Measurements from ENCODE around the gene FBLL1. TPM values are rescaled to one million over a fixed set of nuclear protein-coding genes. Genes with fewer than 3 reads are reported as not detected.

Gene FBLL1
- total and polyA plus RNA-seq, 9 of the 15 experiments (the other 6 are each of a cell fraction or from before 2014, with no cell fraction given): not detected

DNA sequence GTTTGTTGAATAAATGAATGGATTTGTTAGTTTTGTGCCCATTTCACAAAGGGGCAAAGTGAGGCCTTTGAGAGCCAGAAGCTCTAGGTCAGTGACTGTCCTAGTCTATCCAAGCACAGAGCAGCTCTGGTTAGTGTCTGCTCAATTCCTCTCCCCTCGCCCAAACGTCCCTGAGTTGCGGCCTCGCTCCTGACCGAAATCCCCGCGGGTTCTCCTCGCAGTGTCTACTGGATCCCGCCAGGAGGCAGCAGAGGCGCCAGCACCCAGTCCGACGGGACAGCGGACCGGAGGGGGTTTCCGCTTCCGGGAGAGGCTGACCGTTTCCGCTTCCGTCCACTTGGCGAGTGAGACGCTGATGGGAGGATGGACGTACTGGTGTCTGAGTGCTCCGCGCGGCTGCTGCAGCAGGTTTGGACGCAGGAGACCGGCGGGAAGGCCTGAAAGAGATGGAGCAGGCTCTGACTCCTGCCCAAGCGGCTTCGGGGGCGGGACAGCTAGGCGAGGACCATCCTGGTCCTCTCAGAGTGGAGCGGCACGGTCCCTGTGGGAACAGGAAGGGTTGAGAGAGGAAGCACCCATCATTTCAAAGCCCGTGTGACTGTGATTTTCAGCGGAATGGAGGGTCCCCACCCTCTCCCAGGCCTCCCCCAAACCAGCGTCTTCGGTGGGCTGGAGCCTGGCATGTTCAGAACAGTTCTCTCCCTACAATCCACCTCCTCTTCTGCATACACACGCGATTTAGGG is 42.8 kb upstream of the FBLL1 start, which contains the start of gene RARS1 (continued):
- TF ChIP-seq, protein P1, sequence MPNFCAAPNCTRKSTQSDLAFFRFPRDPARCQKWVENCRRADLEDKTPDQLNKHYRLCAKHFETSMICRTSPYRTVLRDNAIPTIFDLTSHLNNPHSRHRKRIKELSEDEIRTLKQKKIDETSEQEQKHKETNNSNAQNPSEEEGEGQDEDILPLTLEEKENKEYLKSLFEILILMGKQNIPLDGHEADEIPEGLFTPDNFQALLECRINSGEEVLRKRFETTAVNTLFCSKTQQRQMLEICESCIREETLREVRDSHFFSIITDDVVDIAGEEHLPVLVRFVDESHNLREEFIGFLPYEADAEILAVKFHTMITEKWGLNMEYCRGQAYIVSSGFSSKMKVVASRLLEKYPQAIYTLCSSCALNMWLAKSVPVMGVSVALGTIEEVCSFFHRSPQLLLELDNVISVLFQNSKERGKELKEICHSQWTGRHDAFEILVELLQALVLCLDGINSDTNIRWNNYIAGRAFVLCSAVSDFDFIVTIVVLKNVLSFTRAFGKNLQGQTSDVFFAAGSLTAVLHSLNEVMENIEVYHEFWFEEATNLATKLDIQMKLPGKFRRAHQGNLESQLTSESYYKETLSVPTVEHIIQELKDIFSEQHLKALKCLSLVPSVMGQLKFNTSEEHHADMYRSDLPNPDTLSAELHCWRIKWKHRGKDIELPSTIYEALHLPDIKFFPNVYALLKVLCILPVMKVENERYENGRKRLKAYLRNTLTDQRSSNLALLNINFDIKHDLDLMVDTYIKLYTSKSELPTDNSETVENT (CRISPR knock-in tag; IDR thresholded peaks at IDR 0.05): peak; percentile 72
- TF ChIP-seq STAG1 (CRISPR knock-in tag; IDR thresholded peaks at IDR 0.05; ENCODE audit: borderline replicate concordance) (no peak), FOSL1 (tag; conservative IDR thresholded peaks at IDR 0.05) (no peak), FOXJ3 (CRISPR knock-in tag; IDR thresholded peaks at IDR 0.05) (no peak), ATF1 (CRISPR knock-in tag; IDR thresholded peaks at IDR 0.05) (no peak), ATF1 (tag; IDR thresholded peaks at IDR 0.05) (peak; percentile 70), XRCC5 (IDR thresholded peaks at IDR 0.05; ENCODE audit: low read depth, low read length) (peak; percentile 96), RFX1 (IDR thresholded peaks at IDR 0.05) (no peak), GABPB1 (CRISPR knock-in tag; IDR thresholded peaks at IDR 0.05) (peak; percentile 99), ZKSCAN1 (IDR thresholded peaks at IDR 0.05; ENCODE audit: low read depth, low read length) (peak; percentile 31; the same call in 1 of the 2 replicates), FOXJ2 (tag; IDR thresholded peaks at IDR 0.05) (no peak), MTF1 (CRISPR knock-in tag; IDR thresholded peaks at IDR 0.05; ENCODE audit: borderline replicate concordance) (no peak), ELF4 (CRISPR knock-in tag; IDR thresholded peaks at IDR 0.05) (peak; percentile 24; the same call in 1 of the 2 replicates), ZNF57 (CRISPR knock-in tag; IDR thresholded peaks at IDR 0.05) (no peak), SP1 (CRISPR knock-in tag; IDR thresholded peaks at IDR 0.05) (peak; percentile 57; the same call in 1 of the 2 replicates), ZNF431 (CRISPR knock-in tag; IDR thresholded peaks at IDR 0.05) (no peak), THRAP3 (IDR thresholded peaks at IDR 0.05; ENCODE audit: borderline replicate concordance) (peak; percentile 83; the same call in 1 of the 2 replicates)
- TF ChIP-seq, protein P2, sequence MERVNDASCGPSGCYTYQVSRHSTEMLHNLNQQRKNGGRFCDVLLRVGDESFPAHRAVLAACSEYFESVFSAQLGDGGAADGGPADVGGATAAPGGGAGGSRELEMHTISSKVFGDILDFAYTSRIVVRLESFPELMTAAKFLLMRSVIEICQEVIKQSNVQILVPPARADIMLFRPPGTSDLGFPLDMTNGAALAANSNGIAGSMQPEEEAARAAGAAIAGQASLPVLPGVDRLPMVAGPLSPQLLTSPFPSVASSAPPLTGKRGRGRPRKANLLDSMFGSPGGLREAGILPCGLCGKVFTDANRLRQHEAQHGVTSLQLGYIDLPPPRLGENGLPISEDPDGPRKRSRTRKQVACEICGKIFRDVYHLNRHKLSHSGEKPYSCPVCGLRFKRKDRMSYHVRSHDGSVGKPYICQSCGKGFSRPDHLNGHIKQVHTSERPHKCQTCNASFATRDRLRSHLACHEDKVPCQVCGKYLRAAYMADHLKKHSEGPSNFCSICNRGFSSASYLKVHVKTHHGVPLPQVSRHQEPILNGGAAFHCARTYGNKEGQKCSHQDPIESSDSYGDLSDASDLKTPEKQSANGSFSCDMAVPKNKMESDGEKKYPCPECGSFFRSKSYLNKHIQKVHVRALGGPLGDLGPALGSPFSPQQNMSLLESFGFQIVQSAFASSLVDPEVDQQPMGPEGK (CRISPR knock-in tag; IDR thresholded peaks at IDR 0.05; ENCODE audit: borderline replicate concordance): no peak
- TF ChIP-seq, protein P3, sequence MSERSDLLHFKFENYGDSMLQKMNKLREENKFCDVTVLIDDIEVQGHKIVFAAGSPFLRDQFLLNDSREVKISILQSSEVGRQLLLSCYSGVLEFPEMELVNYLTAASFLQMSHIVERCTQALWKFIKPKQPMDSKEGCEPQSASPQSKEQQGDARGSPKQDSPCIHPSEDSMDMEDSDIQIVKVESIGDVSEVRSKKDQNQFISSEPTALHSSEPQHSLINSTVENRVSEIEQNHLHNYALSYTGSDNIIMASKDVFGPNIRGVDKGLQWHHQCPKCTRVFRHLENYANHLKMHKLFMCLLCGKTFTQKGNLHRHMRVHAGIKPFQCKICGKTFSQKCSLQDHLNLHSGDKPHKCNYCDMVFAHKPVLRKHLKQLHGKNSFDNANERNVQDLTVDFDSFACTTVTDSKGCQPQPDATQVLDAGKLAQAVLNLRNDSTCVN (CRISPR knock-in tag; IDR thresholded peaks at IDR 0.05): 0 out of 2 replicates have a peak, but pooled peaks have one; percentile 6
- TF ChIP-seq, protein P4, sequence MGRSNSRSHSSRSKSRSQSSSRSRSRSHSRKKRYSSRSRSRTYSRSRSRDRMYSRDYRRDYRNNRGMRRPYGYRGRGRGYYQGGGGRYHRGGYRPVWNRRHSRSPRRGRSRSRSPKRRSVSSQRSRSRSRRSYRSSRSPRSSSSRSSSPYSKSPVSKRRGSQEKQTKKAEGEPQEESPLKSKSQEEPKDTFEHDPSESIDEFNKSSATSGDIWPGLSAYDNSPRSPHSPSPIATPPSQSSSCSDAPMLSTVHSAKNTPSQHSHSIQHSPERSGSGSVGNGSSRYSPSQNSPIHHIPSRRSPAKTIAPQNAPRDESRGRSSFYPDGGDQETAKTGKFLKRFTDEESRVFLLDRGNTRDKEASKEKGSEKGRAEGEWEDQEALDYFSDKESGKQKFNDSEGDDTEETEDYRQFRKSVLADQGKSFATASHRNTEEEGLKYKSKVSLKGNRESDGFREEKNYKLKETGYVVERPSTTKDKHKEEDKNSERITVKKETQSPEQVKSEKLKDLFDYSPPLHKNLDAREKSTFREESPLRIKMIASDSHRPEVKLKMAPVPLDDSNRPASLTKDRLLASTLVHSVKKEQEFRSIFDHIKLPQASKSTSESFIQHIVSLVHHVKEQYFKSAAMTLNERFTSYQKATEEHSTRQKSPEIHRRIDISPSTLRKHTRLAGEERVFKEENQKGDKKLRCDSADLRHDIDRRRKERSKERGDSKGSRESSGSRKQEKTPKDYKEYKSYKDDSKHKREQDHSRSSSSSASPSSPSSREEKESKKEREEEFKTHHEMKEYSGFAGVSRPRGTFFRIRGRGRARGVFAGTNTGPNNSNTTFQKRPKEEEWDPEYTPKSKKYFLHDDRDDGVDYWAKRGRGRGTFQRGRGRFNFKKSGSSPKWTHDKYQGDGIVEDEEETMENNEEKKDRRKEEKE (IDR thresholded peaks at IDR 0.05; ENCODE audit: borderline replicate concordance in 1 of 2, control insufficient read depth in 1 of 2, low read depth in 2 of 2, low read length in 1 of 2): peak in 1 of 2 experiments; percentile 87; a peak in 2 of 4 replicates

Measured in K562 (cell line).